ENCODE results near the gene SPAG6.

The SPAG6 gene

GRCh38 chr10:22437620-22438588 lies 92.6 kb downstream of the SPAG6 start:
- DNase-seq, result peak; percentile 67

GRCh38 chr10:22438711-22439110 lies 93.4 kb downstream of the SPAG6 start:
- DNase-seq, result no peak

GRCh38 chr10:22442063-22442462 lies 96.8 kb downstream of the SPAG6 start:
- no peak for DNase-seq

GRCh38 chr10:22442468-22442867 lies 97.2 kb downstream of the SPAG6 start:
- DNase-seq, result no peak

- no peak for DNase-seq
Observed at GRCh38 chr10:22443175-22443901, 98.0 kb downstream of the SPAG6 start.

GRCh38 chr10:22444219-22444788 lies 99.0 kb downstream of the SPAG6 start:
- no peak for DNase-seq

GRCh38 chr10:22445495-22445894 lies 100.2 kb downstream of the SPAG6 start:
- no peak for DNase-seq

GRCh38 chr10:22447068-22447467 lies 101.8 kb downstream of the SPAG6 start:
- DNase-seq, result no peak

- DNase-seq, result no peak
Observed at GRCh38 chr10:22451346-22451745, 106.0 kb downstream of the SPAG6 start.

- DNase-seq, result no peak
Observed at GRCh38 chr10:22453320-22453719, 108.0 kb downstream of the SPAG6 start.

- DNase-seq, result no peak
Observed at GRCh38 chr10:22453948-22454591, 108.8 kb downstream of the SPAG6 start.

- no peak for DNase-seq
Observed at GRCh38 chr10:22454634-22455033, 109.3 kb downstream of the SPAG6 start.

GRCh38 chr10:22455068-22455857 lies 110.0 kb downstream of the SPAG6 start:
- no peak for DNase-seq

- no peak for DNase-seq
Observed at GRCh38 chr10:22456486-22456885, 111.2 kb downstream of the SPAG6 start.

GRCh38 chr10:22458272-22459038 lies 113.2 kb downstream of the SPAG6 start:
- DNase-seq, result no peak

- no peak for DNase-seq
Observed at GRCh38 chr10:22459496-22459895, 114.2 kb downstream of the SPAG6 start.

GRCh38 chr10:22460101-22460500 lies 114.8 kb downstream of the SPAG6 start:
- DNase-seq, result no peak

- no peak for DNase-seq
Observed at GRCh38 chr10:22460531-22461403, 115.5 kb downstream of the SPAG6 start.

- no peak for DNase-seq
Observed at GRCh38 chr10:22461891-22462290, 116.6 kb downstream of the SPAG6 start.

- no peak for DNase-seq
Observed at GRCh38 chr10:22463255-22463654, 118.0 kb downstream of the SPAG6 start.

Data from left hindlimb (tissue), 1 donor.